Measurements from ENCODE around the gene CDC42SE2.

GRCh38 chr5:131369558-131369957, 105.7 kb downstream of the CDC42SE2 start:
- no peak for TF ChIP-seq EZH2 (IDR thresholded peaks at IDR 0.05; ENCODE audit: insufficient read depth, low read length)
- TF ChIP-seq, protein P1, sequence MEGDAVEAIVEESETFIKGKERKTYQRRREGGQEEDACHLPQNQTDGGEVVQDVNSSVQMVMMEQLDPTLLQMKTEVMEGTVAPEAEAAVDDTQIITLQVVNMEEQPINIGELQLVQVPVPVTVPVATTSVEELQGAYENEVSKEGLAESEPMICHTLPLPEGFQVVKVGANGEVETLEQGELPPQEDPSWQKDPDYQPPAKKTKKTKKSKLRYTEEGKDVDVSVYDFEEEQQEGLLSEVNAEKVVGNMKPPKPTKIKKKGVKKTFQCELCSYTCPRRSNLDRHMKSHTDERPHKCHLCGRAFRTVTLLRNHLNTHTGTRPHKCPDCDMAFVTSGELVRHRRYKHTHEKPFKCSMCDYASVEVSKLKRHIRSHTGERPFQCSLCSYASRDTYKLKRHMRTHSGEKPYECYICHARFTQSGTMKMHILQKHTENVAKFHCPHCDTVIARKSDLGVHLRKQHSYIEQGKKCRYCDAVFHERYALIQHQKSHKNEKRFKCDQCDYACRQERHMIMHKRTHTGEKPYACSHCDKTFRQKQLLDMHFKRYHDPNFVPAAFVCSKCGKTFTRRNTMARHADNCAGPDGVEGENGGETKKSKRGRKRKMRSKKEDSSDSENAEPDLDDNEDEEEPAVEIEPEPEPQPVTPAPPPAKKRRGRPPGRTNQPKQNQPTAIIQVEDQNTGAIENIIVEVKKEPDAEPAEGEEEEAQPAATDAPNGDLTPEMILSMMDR (IDR thresholded peaks at IDR 0.05; ENCODE audit: insufficient read depth, low read depth, low read length): no peak
